GM12878 (cell line): ENCODE results near the gene JOSD2. TPM values are rescaled to one million over a fixed set of nuclear protein-coding genes. Genes with fewer than 3 reads are reported as not detected.

ENCODE experiments used
- ATAC-seq: fragments of 200-7000 bp; cut with Tn5 transposase; 3 replicates; pipeline ENCODE4 v1.9.1; 2020; ENCODE audit warnings: mild to moderate bottlenecking, moderate library complexity
- BruUV-seq: library from RNA; stranded (reverse); fragments of 400-500 nt; replicated peaks from 2 replicates; lab custom pipeline; 2021; lab: Mats Ljungman, UMichigan
- CTCF ChIA-PET: fragments of 300-600 bp; sonication (Branson Sonifier 250); formaldehyde crosslinking; extraction: SDS; loops from one replicate; lab custom pipeline; 2021; ENCODE audit warnings: inconsistent platforms; lab: Yijun Ruan, JAX
- POLR2A ChIA-PET: fragments of 350-600 bp; formaldehyde crosslinking; extraction: SDS; loops from one replicate; lab custom pipeline; 2021; ENCODE audit warnings: inconsistent platforms; lab: Charles Lee
- RAD21 ChIA-PET: fragments of 300-600 bp; sonication (Branson Sonifier 250); formaldehyde crosslinking; loops from one replicate; lab custom pipeline; 2023; ENCODE audit warnings: antibody characterized with exemption; ENCODE audit not compliant: unreplicated experiment; lab: Charles Lee
- SMC1A ChIA-PET: fragments of 300-600 bp; sonication (Branson Sonifier 250); formaldehyde crosslinking; loops from one replicate; lab custom pipeline; 2023; ENCODE audit not compliant: unreplicated experiment, uncharacterized antibody; lab: Charles Lee
- DNase-seq: peaks from one replicate; pipeline ENCODE4 v3.0.0-alpha.2; 2011; ENCODE audit warnings: low read depth, low spot score
- FAIRE-seq: peaks from 3 replicates; lab custom pipeline; 2011; peaks lifted over from hg19 to GRCh38; lab: Jason Lieb, UNC
- H2AFZ ChIP-seq: 2 replicates; pipeline ENCODE4 v1.6.0; 2011; ENCODE audit warnings: low read depth, low read length, control low read depth; ENCODE audit not compliant: control insufficient read depth
- H3K27ac ChIP-seq: 2 replicates; pipeline ENCODE4 v1.5.1; 2011; ENCODE audit warnings: control low read depth; ENCODE audit not compliant: control insufficient read depth, insufficient read depth
- H3K27me3 ChIP-seq, 2 experiments: replicated peaks in 1 of 2; 2 replicates each; pipeline versions ENCODE4 v1.6.0 to v1.6.1; 2011; ENCODE audit warnings: low read length in 1 of 2; ENCODE audit not compliant: control insufficient read depth in 2 of 2, insufficient read depth in 2 of 2
- H3K36me3 ChIP-seq, 2 experiments: 2 replicates each; pipeline ENCODE4 v1.5.1; 2011; ENCODE audit warnings: low read length in 1 of 2; ENCODE audit not compliant: control insufficient read depth in 2 of 2, insufficient read depth in 2 of 2
- H3K4me1 ChIP-seq: 2 replicates; pipeline ENCODE4 v1.6.1; 2011; ENCODE audit warnings: mild to moderate bottlenecking, low read length, moderate library complexity, mixed read lengths; ENCODE audit not compliant: control insufficient read depth, insufficient read depth
- H3K4me2 ChIP-seq: 2 replicates; pipeline ENCODE4 v1.6.0; 2011; ENCODE audit warnings: control low read depth; ENCODE audit not compliant: control insufficient read depth, insufficient read depth
- H3K4me3 ChIP-seq: fragments of 200-600 bp; sonication (generic); 2 replicates; pipeline ENCODE4 v1.5.1; 2016
- H3K79me2 ChIP-seq: 2 replicates; pipeline ENCODE4 v1.6.0; 2011; ENCODE audit warnings: low read length; ENCODE audit not compliant: control insufficient read depth, insufficient read depth
- H3K9ac ChIP-seq: 2 replicates; pipeline ENCODE4 v1.8.0; 2011; ENCODE audit warnings: low read length, control low read depth, mixed read lengths; ENCODE audit not compliant: control insufficient read depth, insufficient read depth
- H3K9me3 ChIP-seq: replicated peaks from 3 replicates; pipeline ENCODE4 v1.5.1; 2011; ENCODE audit warnings: mild to moderate bottlenecking, low read length; ENCODE audit not compliant: control insufficient read depth, insufficient read depth
- H4K20me1 ChIP-seq: 2 replicates; pipeline ENCODE4 v1.6.0; 2011; ENCODE audit not compliant: control insufficient read depth, insufficient read depth
- ASH2L ChIP-seq: fragments of 300-600, 200-600 bp; sonication (generic); IDR thresholded peaks from 2 replicates; pipeline ENCODE4 v1.6.1; 2017; ENCODE audit warnings: low read depth, mild to moderate bottlenecking, borderline replicate concordance
- CREB1 ChIP-seq: IDR thresholded peaks from 2 replicates; pipeline ENCODE4 v1.6.1; 2012; ENCODE audit warnings: low read depth, mild to moderate bottlenecking, inconsistent platforms
- CREM ChIP-seq: IDR thresholded peaks from 2 replicates; pipeline ENCODE4 v1.6.1; 2014; ENCODE audit warnings: antibody characterized with exemption, low read depth
- CTCF ChIP-seq, 3 experiments: IDR thresholded peaks in 2 of 3; conservative IDR thresholded peaks in 1 of 3; 2 replicates each; pipeline ENCODE4 v1.5.1; 2011; ENCODE audit warnings: low read depth in 3 of 3, low read length in 3 of 3, mild to moderate bottlenecking in 3 of 3, control low read depth in 2 of 3, moderate library complexity in 2 of 3, inconsistent platforms in 1 of 3, mixed read lengths in 1 of 3; ENCODE audit not compliant: control insufficient read depth in 2 of 3, insufficient read depth in 1 of 3; ENCODE audit errors: extremely low read depth in 1 of 3
- CUX1 ChIP-seq: IDR thresholded peaks from 2 replicates; pipeline ENCODE4 v1.6.1; 2012; ENCODE audit warnings: improper control_type of control experiment, low read depth, low read length; ENCODE audit not compliant: insufficient replicate concordance
- FOXM1 ChIP-seq: IDR thresholded peaks from 2 replicates; pipeline ENCODE4 v1.6.1; 2012; ENCODE audit warnings: low read depth, mild to moderate bottlenecking, inconsistent platforms, low read length, moderate library complexity
- NR2C1 ChIP-seq: fragments of 450-650 bp; IDR thresholded peaks from 2 replicates; pipeline ENCODE4 v1.6.1; 2017; ENCODE audit warnings: antibody characterized with exemption, mild to moderate bottlenecking, moderate library complexity
- POLR2AphosphoS2 ChIP-seq: IDR thresholded peaks from 2 replicates; pipeline ENCODE4 v1.6.1; 2011; ENCODE audit warnings: low read depth, mild to moderate bottlenecking, low read length, improper control_type of control experiment, moderate library complexity
- RFX5 ChIP-seq: IDR thresholded peaks from 2 replicates; pipeline ENCODE4 v1.6.1; 2011; ENCODE audit warnings: low read depth, low read length, improper control_type of control experiment
- SIX5 ChIP-seq: IDR thresholded peaks from 2 replicates; pipeline ENCODE4 v1.6.1; 2011; ENCODE audit warnings: mild to moderate bottlenecking, low read depth, low read length, moderate library complexity; ENCODE audit not compliant: severe bottlenecking
- USF1 ChIP-seq: IDR thresholded peaks from 2 replicates; pipeline ENCODE4 v1.6.1; 2011; ENCODE audit warnings: borderline replicate concordance, low read depth, mild to moderate bottlenecking, moderate library complexity, mixed read lengths, low read length; ENCODE audit not compliant: insufficient read depth; ENCODE audit errors: extremely low read length
- USF2 ChIP-seq: IDR thresholded peaks from 2 replicates; pipeline ENCODE4 v1.6.1; 2011; ENCODE audit warnings: low read depth, low read length, improper control_type of control experiment, borderline replicate concordance
- ZNF217 ChIP-seq: fragments of 450-650 bp; IDR thresholded peaks from 2 replicates; pipeline ENCODE4 v1.6.1; 2017; ENCODE audit warnings: antibody characterized with exemption, mild to moderate bottlenecking
- ZNF274 ChIP-seq: IDR thresholded peaks from one replicate; pipeline ENCODE4 v1.8.0; 2011; ENCODE audit not compliant: insufficient read length, insufficient read depth
- ZNF622 ChIP-seq: fragments of 450-650 bp; IDR thresholded peaks from 2 replicates; pipeline ENCODE4 v1.6.1; 2017; ENCODE audit warnings: mild to moderate bottlenecking, inconsistent platforms
- WGBS: methylation state at CpG from one replicate; pipeline ENCODE4 v1.1.6; 2016; ENCODE audit warnings: low lambda C conversion rate; ENCODE audit not compliant: insufficient replicate concordance, insufficient coverage; ENCODE audit errors: missing lambda C conversion rate; 5-methylcytosine and 5-hydroxymethylcytosine counted together
- in situ Hi-C: fragments of 300-500 bp; cut with MboI; formaldehyde crosslinking; loops from 9 replicates; pipeline ENCODE4 v1.14.3; 2018; ENCODE audit warnings: mixed read lengths
- intact Hi-C: fragments of 100-400 bp; cut with micrococcal nuclease; formaldehyde crosslinking; loops from one replicate; pipeline ENCODE4 v1.14.2; 2022; ENCODE audit not compliant: unreplicated experiment
- polyA plus RNA-seq, 11 experiments: library from polyadenylated mRNA; depleted of rRNA in 4 of 11; unstranded in 6 of 11; stranded (reverse) in 5 of 11; fragments of >200 nt; fragmentation: Nextera tagmentation in 4 of 11; fragmentation: Illumina TruSeq in 1 of 11; extraction: Ambion mirVana in 4 of 11; extraction: Trizol in 1 of 11; gene quantifications; 1 replicate in 1 of 11; 2 replicates in 10 of 11; pipeline versions ENCODE4 v1.2.1 to v1.2.3, GENCODE V29; 2011 to 2016; ENCODE audit warnings: inconsistent platforms in 2 of 11, missing spikeins in 2 of 11, low read depth in 1 of 11
- total RNA-seq, 4 experiments: library from RNA; depleted of rRNA in 3 of 4; stranded (reverse); fragments of >200 nt in 3 of 4; fragmentation: Illumina TruSeq in 1 of 4; extraction: Trizol in 1 of 4; gene quantifications; 2 replicates each; pipeline versions ENCODE4 v1.2.1 to v1.2.3, GENCODE V29; 2013 to 2021

The JOSD2 gene
- total and polyA plus RNA-seq, 10 of the 15 experiments (the other 5 are each of a cell fraction or from before 2014, with no cell fraction given) = 0.91 to 26.7 (median 13.0) TPM

GRCh38 chr19:50516964-50517703, 6.1 kb upstream of the JOSD2 start:
- in situ Hi-C loops = no loop called here
- ChIA-PET POLR2A (no interaction called here), RAD21 (no interaction called here), CTCF (no interaction called here), SMC1A (no interaction called here)
- H2AFZ ChIP-seq = no peak overlapping the region
- DNase-seq = no peak
- H3K79me2 ChIP-seq = no peaks in the 10 kb centered on the region
- WGBS = 77% methylated on average over 38 of the region's 53 CpGs
- H3K9me3 ChIP-seq = no peaks in the 10 kb centered on the region
- H3K4me3 ChIP-seq = no peak overlapping the region
- FAIRE-seq = no peak
- ATAC-seq = no peak
- BruUV-seq = no TSS peak
- TF ChIP-seq CREM (no peak), CUX1 (no peak), NR2C1 (no peak), POLR2AphosphoS2 (no peak), ZNF274 (no peak), USF2 (no peak), FOXM1 (no peak), CREB1 (no peak), ZNF217 (no peak), RFX5 (no peak), CTCF (IDR thresholded peaks at IDR 0.05 in 2 of 3, conservative IDR thresholded peaks at IDR 0.05 in 1 of 3; ENCODE audit: control insufficient read depth in 2 of 3, extremely low read depth in 1 of 3, insufficient read depth in 1 of 3, low read depth in 3 of 3, low read length in 3 of 3) (no peak), ZNF622 (no peak), ASH2L (no peak), USF1 (no peak), SIX5 (no peak)
- no peaks in the 10 kb centered on the region for H4K20me1 ChIP-seq
- H3K9ac ChIP-seq = no peak overlapping the region
- H3K36me3 ChIP-seq = no peaks in the 10 kb centered on the region
- intact Hi-C loops = no loop called here
- H3K27me3 ChIP-seq = no peaks in the 10 kb centered on the region
- H3K4me1 ChIP-seq = no peaks in the 10 kb centered on the region
- no peak overlapping the region for H3K4me2 ChIP-seq
- no peak overlapping the region for H3K27ac ChIP-seq
